Measurements from ENCODE around the gene FNDC3B.
A peak's percentile ranks its signal among the peaks of the same experiment; 100 is the strongest.

The FNDC3B gene

GRCh38 chr3:172073262-172073915, 34.0 kb downstream of the FNDC3B start:
- DNase-seq (ENCODE audit: low read depth, low spot score) = no peak

DNA sequence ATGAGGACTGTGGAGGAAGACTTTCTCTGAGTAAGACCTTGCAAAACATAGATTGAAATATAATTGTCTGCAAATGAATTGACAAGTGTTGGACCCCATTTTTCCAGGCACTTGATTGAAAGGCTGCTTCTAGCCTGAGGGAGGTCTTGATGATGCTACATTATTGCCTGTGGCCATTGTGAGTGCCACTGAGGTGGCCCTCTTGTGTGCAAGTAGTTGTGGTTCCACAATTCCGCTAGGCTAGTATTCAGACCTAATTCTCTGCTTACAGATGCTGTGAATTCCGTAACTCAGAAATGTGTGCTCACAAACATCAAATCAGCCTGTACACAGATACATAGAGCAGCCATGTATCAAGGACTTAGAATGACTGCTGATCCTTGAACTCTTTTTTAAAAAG, 34.7 kb downstream of the FNDC3B start:
- no peak for DNase-seq (ENCODE audit: low read depth, low spot score)

DNA sequence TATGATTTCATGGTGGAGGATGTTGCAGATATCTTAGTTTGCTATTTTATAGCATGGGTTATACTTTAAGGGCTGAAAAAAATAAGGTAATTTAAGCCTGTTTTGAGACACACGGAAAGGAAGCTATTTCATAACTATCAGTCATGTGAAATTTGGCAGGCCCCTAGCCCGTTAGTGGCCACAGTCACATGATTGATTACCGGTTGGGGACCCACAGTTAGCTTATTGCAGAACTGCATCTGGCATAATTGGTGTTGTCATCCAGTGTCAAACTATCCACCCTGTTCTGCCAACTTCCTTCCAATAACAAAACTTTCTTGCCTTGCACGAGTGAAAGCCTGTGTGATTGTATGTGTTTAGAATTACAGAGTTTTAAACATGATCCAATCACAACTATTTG, 35.2 kb downstream of the FNDC3B start:
- no peak for DNase-seq (ENCODE audit: low read depth, low spot score)

GRCh38 chr3:172076212-172076611, 36.8 kb downstream of the FNDC3B start:
- DNase-seq (ENCODE audit: low read depth, low spot score) = peak; percentile 43

DNA sequence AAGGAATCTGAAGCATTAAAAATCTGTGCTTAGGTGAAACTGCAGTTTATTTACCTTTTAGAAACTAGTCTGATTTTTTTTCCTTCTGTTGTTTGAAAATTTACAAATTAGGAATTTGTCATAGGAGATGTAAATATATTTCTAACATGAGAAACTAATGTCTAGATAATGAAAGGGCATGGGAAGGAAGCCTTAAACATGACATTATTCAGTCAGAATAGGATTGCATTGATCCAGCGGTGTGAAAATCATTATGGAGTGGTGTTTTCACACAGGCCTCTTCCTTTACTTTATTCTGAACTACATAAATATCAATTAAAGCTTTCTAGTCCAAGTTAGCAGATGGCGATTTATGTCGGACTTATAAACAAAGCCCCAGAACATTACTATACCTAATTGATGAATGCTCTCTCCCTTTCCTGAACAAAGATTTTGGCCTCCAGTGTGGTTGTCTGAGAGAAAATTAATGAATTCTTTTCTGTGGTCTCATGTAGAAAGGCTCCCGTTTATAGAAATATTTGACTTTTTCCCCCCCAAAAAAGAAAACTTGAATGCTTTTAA, 37.9 kb downstream of the FNDC3B start:
- DNase-seq (ENCODE audit: low read depth, low spot score) = no peak

DNA sequence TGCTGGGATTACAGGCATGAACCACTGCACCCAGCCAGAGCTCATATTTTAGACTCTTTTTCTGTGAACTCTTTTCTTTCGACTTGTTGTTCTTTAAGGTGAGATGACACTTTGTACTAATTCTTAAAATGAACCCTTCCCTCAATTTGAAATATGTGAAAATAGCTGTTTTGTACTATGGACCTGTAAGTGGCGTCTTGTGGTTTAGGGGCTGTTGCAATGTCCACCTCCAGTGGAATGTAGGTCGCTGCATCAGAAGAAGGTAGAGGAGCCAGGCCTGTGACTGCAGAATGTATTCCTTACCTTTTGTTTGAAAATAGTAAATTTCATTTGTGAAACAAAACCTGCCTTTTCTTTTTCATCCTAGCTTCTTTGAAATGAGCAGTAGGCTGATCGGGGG, 38.9 kb downstream of the FNDC3B start:
- no peak for DNase-seq (ENCODE audit: low read depth, low spot score)

- no peak for DNase-seq (ENCODE audit: low read depth, low spot score)
Observed at GRCh38 chr3:172078721-172079120, 39.3 kb downstream of the FNDC3B start.

- DNase-seq (ENCODE audit: low read depth, low spot score) = no peak
Observed at GRCh38 chr3:172079326-172079976, 40.1 kb downstream of the FNDC3B start.

DNA sequence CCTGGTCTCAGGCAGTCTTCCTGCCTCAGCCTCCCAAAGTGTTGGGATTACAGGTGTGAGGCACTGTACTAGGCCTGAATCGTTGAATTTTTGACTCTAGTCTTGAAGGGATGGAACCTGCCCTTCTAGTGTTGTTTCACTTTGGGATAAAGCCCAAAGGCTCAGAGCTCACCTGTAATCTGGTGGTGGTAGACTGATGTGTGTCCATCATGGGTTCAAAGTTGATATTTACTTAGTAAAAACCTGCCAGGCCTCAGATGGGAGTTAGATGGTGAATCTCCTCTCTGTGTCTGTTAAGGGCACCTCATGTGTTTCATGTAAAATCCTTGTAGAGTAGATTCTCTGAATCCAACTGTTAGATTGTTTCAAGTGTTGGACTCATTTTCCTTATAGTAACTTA, 41.1 kb downstream of the FNDC3B start:
- no peak for DNase-seq (ENCODE audit: low read depth, low spot score)

- peak; percentile 60 for DNase-seq (ENCODE audit: low read depth, low spot score)
Observed at GRCh38 chr3:172082269-172082668, 42.9 kb downstream of the FNDC3B start.

DNA sequence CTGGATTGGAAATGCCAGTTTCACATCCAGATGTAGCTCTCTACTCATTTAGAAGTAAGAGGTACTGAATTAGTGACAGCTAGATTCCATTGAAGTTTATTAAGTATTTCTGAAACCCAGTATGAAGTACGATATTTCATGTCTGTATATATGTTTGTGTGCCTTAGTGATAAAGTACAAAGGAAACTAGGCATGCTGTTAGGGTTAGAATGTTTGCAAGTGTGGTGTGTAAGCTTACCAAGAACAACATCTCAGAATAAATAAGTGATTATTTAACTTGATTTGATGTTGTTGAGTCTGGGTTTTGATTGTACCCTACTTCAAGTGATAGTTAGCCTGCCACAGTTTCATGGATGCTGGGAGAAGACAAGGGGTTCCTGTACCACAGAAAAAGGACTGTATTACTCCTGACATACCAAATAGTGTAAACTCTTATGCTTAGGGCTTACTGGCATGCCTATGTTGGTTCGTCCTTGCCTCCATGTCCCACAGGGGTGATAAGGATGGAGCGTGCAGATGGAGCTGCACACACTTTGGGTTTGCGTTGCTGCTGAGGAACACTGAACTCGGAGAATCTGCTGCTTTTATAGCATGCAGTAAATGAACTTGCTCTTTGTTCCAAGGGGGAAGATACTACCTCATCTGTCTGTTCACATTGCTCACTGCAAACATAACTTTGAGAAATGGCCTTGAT, 43.6 kb downstream of the FNDC3B start:
- DNase-seq (ENCODE audit: low read depth, low spot score) = no peak

- DNase-seq (ENCODE audit: low read depth, low spot score) = no peak
Observed at GRCh38 chr3:172083995-172084409, 44.6 kb downstream of the FNDC3B start.

- DNase-seq (ENCODE audit: low read depth, low spot score) = peak; percentile 38
Observed at GRCh38 chr3:172084871-172085556, 45.6 kb downstream of the FNDC3B start.

- no peak for DNase-seq (ENCODE audit: low read depth, low spot score)
Observed at GRCh38 chr3:172085557-172085895, 46.1 kb downstream of the FNDC3B start.

DNA sequence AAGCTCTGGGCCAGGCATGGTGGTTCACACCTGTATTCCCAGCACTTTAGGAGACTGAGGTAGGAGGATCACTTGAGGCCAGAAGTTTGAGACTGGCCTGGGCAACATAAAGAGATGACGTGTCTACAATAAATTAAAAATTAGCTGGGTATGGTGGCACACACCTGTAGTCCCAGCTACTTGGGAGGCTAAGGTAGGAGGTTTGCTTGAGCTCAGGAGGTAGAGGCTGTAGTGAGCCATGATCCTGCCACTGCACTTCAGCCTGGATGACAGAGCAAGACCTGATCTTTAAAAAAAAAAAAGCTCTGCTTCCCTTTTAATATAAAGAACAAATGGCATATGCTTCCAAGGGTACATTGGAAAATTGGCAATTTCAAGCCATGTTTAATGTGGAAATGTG, 46.7 kb downstream of the FNDC3B start:
- no peak for DNase-seq (ENCODE audit: low read depth, low spot score)

GRCh38 chr3:172087198-172087597, 47.8 kb downstream of the FNDC3B start:
- no peak for DNase-seq (ENCODE audit: low read depth, low spot score)

DNA sequence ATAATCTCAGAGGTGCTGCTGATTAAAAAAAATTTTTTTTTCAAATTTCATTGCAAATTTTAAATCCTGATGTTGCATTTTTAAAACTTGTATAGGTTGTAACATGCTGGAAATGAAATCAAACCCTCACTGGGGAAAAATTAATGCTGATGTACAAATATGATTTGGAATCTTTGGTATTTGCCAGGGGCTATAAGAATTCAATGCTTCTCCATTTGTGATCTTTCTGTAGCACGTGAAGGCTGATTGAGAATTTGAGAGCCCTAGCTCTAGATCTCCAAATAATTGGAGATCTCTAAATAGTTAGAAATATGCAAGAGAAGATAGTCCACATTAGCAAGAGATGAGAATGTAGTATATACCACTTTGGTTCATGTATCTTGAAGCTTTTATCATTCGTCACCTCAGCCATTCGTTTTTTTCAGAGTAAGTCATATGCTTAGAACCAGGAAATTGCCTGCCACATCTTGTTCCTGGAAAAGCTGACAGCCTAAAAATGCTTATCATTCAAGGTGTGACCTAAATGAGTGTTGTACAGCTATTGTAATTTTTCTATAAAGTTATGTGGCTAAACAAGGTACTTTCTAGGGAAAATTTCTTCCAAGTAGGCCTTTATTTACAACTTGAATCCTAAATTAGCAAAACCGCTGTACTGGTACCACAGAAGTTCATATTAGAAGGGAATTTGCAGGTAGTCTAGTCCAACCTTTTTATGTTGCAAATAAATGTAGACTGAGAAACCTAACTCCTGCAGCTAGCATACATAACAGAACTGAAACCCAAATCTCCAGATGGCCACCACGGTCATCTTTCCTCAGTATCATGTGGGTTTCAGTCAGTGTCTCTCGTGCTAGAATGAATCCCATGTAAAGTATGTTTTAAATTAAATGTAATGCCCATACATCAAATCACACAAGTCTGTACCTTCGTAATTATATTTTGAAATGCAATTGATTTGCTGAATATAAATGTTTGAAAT, 48.5 kb downstream of the FNDC3B start:
- no peak for DNase-seq (ENCODE audit: low read depth, low spot score)

GRCh38 chr3:172089250-172089649, 49.9 kb downstream of the FNDC3B start:
- DNase-seq (ENCODE audit: low read depth, low spot score) = no peak

DNA sequence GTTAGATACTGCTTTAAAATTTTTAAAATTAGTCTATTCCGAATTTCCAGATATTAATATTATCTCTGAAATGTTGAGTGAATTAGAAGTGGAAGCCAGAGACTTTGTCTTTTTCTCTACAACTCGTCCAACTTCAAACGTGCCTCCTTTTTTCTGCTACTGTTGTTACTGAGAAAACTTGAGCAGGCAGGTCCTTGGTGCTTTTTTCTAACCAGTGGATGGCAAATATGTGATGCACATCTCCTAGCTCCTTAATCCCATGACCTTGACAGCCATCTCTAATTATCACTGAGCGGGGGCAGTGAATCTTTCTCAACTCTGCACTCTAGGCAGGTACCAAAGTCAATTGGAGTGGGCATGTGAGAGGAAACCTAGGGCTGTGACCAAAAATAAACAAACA, 50.7 kb downstream of the FNDC3B start:
- DNase-seq (ENCODE audit: low read depth, low spot score) = no peak

- DNase-seq (ENCODE audit: low read depth, low spot score) = no peak
Observed at GRCh38 chr3:172092658-172093057, 53.3 kb downstream of the FNDC3B start.

Measured in astrocyte of the hippocampus (primary cell).